HL-60 (cell line): ENCODE results near the gene ARPC1A.

Experiments used
- GABPA ChIP-seq: IDR thresholded peaks from 2 replicates; pipeline ENCODE4 v1.6.1; 2012; ENCODE audit warnings: low read depth
- POLR2AphosphoS5 ChIP-seq: IDR thresholded peaks from 2 replicates; pipeline ENCODE4 v1.6.1; 2012; ENCODE audit warnings: low read depth
- SPI1 ChIP-seq: IDR thresholded peaks from 2 replicates; pipeline ENCODE4 v1.6.1; 2012; ENCODE audit warnings: low read depth, mild to moderate bottlenecking, borderline replicate concordance
- TF ChIP-seq, protein P1 (sequence below): IDR thresholded peaks from one replicate; pipeline ENCODE4 v1.5.1; 2011; ENCODE audit warnings: low read length, control low read depth, inconsistent platforms; ENCODE audit not compliant: insufficient read depth
- TF ChIP-seq, protein P2 (sequence below): IDR thresholded peaks from 2 replicates; pipeline ENCODE4 v1.6.1; 2012; ENCODE audit warnings: low read depth; ENCODE audit not compliant: insufficient replicate concordance

DNA sequence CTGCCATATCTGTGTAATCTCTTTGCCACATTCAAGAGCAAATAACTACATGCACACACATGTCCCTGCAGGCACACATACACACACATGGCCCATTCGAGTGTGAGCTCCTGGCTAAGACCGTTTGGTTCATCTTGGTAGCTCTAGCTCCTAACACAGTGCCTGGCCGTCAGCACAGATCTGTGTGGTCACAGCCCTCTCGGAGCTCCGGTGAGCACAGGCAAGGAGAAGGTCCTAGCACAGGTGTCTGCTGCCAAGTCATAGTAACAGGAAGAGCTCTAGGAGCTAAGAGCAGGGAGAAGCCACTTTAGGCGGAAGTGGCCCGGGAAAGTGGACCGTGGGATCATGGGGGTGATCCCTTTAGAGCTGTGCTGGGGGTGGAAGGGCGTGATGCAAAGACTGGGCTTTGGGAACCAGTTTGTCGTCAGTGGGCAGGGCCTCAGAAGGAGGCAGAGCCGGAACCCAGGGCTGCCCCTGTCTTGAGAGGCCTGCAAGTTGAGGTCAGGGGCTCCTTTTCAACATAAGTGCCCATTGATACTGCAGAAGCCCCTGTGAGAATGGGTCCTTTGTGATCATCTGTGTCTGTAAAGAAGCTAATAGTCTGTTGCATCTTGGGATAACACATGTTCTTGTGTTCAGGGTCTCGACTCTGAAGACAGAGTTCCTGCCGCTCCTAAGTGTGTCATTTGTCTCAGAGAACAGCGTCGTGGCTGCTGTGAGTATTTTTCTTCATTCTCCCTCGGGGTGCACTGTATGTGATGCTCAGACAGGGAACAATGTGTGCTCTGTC lies 32.2 kb downstream of the ARPC1A start:
- TF ChIP-seq, protein P1, sequence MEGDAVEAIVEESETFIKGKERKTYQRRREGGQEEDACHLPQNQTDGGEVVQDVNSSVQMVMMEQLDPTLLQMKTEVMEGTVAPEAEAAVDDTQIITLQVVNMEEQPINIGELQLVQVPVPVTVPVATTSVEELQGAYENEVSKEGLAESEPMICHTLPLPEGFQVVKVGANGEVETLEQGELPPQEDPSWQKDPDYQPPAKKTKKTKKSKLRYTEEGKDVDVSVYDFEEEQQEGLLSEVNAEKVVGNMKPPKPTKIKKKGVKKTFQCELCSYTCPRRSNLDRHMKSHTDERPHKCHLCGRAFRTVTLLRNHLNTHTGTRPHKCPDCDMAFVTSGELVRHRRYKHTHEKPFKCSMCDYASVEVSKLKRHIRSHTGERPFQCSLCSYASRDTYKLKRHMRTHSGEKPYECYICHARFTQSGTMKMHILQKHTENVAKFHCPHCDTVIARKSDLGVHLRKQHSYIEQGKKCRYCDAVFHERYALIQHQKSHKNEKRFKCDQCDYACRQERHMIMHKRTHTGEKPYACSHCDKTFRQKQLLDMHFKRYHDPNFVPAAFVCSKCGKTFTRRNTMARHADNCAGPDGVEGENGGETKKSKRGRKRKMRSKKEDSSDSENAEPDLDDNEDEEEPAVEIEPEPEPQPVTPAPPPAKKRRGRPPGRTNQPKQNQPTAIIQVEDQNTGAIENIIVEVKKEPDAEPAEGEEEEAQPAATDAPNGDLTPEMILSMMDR, result no peak
- no peak for TF ChIP-seq GABPA
- no peak for TF ChIP-seq POLR2AphosphoS5
- TF ChIP-seq, protein P2, sequence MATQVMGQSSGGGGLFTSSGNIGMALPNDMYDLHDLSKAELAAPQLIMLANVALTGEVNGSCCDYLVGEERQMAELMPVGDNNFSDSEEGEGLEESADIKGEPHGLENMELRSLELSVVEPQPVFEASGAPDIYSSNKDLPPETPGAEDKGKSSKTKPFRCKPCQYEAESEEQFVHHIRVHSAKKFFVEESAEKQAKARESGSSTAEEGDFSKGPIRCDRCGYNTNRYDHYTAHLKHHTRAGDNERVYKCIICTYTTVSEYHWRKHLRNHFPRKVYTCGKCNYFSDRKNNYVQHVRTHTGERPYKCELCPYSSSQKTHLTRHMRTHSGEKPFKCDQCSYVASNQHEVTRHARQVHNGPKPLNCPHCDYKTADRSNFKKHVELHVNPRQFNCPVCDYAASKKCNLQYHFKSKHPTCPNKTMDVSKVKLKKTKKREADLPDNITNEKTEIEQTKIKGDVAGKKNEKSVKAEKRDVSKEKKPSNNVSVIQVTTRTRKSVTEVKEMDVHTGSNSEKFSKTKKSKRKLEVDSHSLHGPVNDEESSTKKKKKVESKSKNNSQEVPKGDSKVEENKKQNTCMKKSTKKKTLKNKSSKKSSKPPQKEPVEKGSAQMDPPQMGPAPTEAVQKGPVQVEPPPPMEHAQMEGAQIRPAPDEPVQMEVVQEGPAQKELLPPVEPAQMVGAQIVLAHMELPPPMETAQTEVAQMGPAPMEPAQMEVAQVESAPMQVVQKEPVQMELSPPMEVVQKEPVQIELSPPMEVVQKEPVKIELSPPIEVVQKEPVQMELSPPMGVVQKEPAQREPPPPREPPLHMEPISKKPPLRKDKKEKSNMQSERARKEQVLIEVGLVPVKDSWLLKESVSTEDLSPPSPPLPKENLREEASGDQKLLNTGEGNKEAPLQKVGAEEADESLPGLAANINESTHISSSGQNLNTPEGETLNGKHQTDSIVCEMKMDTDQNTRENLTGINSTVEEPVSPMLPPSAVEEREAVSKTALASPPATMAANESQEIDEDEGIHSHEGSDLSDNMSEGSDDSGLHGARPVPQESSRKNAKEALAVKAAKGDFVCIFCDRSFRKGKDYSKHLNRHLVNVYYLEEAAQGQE, result no peak
- no peak for TF ChIP-seq SPI1
